Measurements from ENCODE around the gene PIK3CD.
A peak's percentile ranks its signal among the peaks of the same experiment; 100 is the strongest.
"Not testable (repeated sequence)": the region's sequence is repeated elsewhere in the genome, so short reads cannot be mapped to it uniquely, and the experiment has no call there.

The PIK3CD gene

DNA sequence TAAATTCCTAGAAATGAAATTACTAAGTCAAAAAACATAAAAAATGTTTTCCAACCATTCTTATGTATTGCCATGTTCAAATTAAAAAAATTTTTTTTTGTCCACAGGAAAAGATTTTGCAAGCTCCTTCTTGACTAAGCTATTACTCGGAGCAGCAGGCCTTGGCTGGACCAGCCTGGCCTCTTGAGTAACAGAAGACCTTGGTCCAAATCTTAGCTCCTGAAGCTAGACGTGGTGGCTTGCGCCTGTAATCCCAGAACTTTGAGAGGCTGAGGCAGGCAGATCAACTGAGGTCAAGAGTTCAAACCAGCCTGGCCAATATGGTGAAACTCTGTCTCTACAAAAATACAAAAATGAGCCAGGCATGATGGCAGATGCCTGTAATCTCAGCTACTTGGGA, 94.7 kb downstream of the PIK3CD start:
- no peak for DNase-seq

DNA sequence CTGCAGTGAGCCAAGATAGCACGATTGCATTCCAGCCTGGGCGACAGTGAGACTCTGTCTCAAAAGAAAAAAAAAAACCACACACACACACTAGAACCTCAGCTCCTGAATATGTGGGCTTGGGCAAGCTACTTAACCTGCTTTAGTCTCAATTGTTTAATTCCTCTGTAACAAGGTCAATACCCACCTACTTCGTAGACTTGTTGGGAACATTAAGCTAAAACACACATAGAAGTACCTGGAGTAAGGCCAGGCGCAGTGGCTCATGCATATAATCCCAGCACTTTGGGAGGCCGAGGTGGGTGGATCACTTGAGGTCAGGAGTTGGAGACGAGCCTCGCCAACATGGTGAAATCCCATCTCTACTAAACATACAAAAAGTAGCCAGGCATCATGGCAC, 95.1 kb downstream of the PIK3CD start:
- DNase-seq = peak; percentile 21

- DNase-seq = not testable (repeated sequence)
Observed at GRCh38 chr1:9748391-9748790, 96.9 kb downstream of the PIK3CD start.

- no peak for DNase-seq
Observed at GRCh38 chr1:9749361-9749760, 97.8 kb downstream of the PIK3CD start.

DNA sequence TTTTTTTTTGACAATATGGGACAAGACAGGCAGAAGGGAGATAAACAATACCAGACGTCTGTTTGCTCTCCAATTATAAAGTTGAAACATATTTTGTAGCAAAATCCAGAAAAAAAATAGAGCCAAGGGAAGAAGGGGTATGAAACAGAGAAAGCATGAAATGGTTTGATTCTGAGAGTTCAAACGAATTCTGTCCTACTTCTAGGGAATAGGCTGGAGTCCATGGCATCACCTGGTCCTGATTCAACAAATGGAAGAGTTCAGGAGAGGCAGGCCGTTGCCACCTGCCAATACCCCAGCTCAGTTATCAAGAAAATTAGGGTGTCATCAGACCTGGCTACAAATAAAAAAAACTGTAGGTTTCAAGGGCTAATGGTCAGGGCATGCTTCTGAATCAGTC, 100.4 kb downstream of the PIK3CD start:
- DNase-seq = no peak

GRCh38 chr1:9753121-9753531, 101.6 kb downstream of the PIK3CD start:
- peak; percentile 62 for DNase-seq

GRCh38 chr1:9755441-9755995, 104.0 kb downstream of the PIK3CD start:
- DNase-seq = no peak

DNA sequence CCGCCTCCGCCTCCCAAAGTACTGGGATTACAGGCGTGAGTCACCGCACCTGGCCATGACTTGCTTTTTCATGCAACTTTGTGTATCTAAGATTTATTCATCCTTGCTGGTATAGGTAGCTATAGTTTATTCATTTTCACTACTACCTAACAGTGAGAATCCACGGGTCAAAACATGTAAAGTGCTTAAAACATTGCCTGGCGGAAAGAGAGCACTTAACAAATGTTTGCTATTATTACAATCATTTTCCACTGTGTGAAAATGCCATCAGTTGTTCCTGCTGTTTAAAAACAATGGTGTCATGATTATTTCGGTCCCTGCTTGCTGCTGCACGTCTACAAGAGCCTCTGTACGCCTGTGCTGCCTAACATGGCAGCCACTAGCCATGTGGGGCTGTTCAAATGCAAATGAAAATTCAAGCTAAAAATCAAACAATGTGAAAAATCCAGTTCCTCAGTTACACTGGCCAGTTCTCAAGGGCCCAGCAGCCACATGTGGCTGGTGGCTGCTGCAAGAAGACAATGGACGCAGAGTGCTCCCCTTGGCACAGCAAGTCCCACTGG, 107.1 kb downstream of the PIK3CD start:
- no peak for DNase-seq

- no peak for DNase-seq
Observed at GRCh38 chr1:9759939-9760338, 108.4 kb downstream of the PIK3CD start.

DNA sequence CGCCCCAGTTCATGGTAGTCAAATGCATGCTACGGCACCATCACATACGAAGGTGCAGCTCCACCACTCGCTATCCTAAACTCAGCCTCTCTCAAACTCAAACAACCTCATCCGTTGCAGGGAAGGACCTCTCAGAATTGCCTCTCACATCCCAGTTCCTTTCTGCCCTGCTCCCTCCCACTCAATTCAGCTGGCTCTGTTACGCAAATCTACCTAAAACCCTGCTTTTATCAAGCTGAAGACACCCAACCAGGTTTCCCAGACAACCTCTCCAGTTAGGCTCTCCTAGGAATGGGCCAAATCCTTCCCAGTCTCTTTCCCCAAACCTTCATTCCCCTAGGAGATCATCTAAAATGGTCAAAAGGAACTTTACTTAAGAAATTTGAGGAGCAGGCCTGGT, 109.3 kb downstream of the PIK3CD start:
- DNase-seq = no peak

GRCh38 chr1:9761855-9762254, 110.3 kb downstream of the PIK3CD start:
- no peak for DNase-seq

DNA sequence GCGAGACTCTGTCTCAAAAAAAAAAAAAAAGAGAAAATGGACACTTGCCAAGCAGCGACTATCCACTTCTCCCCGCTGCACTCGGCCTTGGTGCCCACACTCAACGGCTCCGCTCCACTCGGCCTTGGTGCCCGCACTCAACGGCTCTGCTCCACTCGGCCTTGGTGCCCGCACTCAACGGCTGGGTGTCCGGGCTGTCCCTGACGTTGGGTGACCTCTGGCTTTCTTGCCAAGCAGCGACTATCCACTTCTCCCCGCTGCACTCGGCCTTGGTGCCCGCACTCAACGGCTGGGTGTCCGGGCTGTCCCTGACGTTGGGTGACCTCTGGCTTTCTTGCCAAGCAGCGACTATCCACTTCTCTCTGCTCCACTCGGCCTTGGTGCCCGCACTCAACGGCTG, 110.9 kb downstream of the PIK3CD start:
- DNase-seq = not testable (repeated sequence)

DNA sequence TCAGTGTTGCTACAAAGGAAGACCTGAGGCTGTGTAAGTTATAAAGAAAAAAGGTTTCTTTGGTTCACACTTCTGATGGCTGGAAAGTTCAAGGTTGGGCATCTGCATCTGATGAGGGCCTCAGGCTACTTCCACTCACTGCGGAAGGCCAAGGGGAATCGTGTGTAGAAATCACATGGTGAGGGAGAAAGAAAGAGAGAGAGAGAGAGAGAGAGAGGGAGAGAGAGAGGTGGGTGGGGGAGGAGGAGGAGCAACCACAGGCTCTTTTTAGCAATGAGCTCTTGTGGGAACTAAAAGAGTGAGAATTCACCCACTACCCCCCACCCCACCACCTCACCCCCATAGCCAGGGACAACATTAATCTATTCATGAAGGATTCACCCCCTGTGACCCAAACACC, 112.4 kb downstream of the PIK3CD start:
- DNase-seq = no peak

DNA sequence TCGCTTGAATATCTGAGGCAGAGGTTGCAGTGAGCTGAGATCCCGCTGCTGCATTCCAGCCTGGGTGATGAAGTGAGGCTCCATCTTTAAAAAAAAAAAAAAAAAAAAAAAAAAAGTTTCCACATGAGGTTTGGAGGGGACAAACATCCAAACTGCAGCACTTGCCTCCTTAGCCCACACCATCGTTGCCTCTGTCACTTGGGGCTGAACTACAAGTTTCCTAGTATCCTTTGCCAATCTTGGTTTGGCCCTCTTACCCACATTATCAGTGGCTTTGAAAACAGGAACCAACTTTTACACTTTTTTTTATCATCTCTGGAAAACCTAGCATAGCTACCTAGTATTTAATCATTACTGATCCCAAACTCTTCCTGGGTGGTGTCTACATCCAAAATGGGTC, 113.0 kb downstream of the PIK3CD start:
- no peak for DNase-seq

DNA sequence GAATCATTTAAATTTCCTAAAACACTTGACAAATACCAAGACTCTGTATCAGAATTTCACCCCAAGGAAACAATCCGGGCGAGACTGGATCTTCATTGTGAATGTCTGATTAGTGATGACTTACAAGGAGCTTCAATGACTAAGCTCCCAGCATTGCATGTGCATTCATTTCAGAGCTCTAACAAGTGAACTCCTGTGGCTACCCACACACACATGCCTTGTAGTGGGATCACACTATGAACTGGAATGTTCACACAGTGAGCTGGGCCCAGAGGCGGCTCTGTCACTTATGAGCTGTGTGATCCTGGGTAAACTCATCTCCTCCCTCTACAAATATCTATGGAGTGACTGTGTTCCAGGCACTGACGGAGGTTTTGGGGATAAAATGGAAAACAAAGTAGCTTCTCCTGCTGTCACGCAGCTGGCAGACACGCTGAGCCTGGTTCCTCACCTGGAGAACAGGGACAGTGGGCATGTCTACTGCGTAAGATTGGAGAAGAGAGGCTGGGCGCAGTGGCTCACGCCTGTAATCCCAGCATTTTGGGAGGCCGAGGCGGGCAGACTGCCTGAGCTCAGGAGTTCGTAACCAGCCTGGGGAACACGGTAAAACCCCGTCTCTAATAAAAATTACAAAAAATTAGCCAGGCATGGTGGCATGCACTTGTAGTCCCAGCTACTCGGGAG, 115.4 kb downstream of the PIK3CD start:
- DNase-seq = peak; percentile 99

- DNase-seq = no peak
Observed at GRCh38 chr1:9767964-9768668, 116.6 kb downstream of the PIK3CD start.

DNA sequence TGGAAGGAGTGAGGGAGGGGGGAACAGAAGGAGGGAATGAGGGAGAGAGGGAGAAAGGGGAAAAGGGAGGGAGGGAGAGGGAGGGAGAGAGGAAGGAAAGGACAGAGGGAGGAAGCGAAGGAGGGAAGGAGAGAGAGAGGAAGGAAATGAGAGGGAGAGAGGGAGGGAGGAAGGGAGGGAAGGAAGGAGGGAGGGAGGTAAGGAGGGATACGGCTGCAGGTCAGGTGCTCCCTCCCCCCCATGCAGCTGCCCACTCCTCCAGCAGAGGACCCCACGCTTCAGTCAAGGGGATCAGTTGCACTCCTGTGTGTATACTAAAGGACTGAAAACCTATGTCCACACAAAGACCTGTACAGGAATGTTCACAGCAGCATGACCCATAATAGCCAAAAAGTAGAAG, 117.5 kb downstream of the PIK3CD start:
- DNase-seq = no peak

DNA sequence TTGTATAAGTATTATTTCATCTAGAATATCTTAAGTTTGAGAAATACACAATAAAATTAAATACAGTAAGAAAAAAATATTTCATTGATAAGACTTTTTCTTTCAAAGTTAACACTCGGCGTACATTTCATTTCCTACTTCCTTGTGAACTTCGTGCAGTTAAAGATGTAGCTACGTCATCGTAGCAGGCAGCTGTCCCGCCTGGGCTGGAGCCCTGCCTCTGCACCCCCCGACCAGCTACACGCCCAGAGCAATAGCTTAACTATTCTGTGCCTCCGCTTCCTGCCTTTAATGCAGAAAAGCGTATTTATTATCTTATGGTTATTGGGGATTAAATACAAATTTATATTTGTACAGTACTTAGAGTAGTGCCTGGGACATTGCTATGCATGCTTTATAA, 118.8 kb downstream of the PIK3CD start:
- DNase-seq = no peak

DNA sequence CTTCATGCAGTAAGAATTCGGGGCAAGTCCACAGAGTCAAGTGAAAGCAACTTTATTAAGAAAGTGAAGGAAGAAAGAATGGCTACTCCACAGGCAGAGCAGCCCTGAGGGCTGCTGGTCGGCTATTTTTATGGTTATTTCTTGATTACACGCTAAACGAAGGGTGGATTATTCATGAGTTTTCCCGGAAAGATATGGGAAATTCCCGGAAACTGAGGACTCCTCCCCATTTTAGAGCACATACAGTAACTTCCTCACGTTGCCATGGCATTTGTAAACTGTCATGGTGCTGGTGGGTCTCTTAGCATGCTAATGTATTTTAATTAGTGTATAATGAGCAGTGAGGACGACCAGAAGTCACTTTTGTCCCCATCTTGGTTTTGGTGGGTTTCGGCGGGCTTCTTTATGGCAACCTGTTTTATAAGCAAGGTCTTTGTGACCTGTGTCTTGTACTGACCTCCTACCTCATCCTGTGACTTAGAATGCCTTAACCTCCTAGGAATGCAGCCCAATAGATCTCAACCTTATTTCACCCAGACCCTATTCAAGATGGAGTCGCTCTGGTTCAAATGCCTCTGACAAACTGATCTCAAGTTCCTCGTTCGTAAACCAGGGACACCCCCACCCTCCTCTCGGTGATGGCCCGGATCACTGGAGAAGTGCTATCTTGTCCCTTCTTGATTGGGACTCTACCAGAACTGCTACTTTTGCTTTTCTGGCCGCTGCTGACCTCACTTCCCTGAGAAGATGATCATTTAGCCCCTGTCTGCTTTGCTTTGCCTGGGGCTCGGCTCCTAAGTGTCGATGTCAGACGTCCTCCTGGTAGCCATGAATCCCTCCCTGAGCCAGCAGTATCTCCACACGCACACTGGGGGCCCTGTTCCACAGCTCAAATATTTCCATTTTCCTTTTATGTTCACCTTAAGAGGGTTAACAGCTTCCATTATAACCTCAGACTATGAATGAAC, 123.5 kb downstream of the PIK3CD start:
- no peak for DNase-seq

DNA sequence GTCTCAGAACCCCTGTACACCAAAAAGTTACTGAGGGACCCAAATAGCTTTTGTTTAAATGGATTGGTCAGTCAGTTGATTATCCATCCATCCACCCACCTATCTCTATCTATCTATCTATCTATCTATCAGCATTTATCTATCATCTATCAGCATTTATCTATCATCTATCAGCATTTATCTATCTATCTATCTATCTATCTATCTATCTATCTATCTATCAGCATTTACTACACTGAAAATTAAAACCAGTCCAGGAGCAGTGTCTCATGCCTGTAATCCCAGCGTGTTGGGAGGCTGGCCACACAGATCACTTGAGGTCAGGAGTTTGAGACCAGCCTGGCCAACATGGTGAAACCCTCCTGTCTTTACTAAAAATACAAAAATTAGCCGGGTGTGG, 125.2 kb downstream of the PIK3CD start:
- DNase-seq = no peak

Data from NCI-H226 (cell line).